Loucy (cell line): Measurements from ENCODE around the gene NR3C2.

Experiments
- H2AFZ ChIP-seq: fragments of 200-600 bp; sonication (generic); 2 replicates; pipeline ENCODE4 v1.6.0; 2016; ENCODE audit warnings: antibody characterized with exemption, mild to moderate bottlenecking, low read length, moderate library complexity
- H3F3A ChIP-seq: fragments of 200-600 bp; 2 replicates; pipeline ENCODE4 v1.6.0; 2016; ENCODE audit warnings: antibody characterized with exemption, low read depth, mild to moderate bottlenecking
- H3K27me3 ChIP-seq: fragments of 200-600 bp; sonication (generic); 2 replicates; pipeline ENCODE4 v1.6.1; 2014; ENCODE audit warnings: low read length, mild to moderate bottlenecking; ENCODE audit not compliant: insufficient read depth, poor library complexity, severe bottlenecking
- H3K36me3 ChIP-seq: fragments of 200-600 bp; sonication (generic); 2 replicates; pipeline ENCODE4 v1.6.1; 2016; ENCODE audit warnings: low read length; ENCODE audit not compliant: insufficient read depth
- H3K4me1 ChIP-seq: fragments of 200-600 bp; sonication (generic); 2 replicates; pipeline ENCODE4 v1.5.1; 2014; ENCODE audit warnings: low read length, mild to moderate bottlenecking; ENCODE audit not compliant: insufficient read depth, poor library complexity, severe bottlenecking
- H3K4me2 ChIP-seq: fragments of 200-600 bp; sonication (generic); 2 replicates; pipeline ENCODE4 v1.6.0; 2014; ENCODE audit warnings: antibody characterized with exemption, low read length, low read depth, mild to moderate bottlenecking; ENCODE audit not compliant: poor library complexity, severe bottlenecking
- H3K4me3 ChIP-seq: fragments of 200-600 bp; sonication (generic); 2 replicates; pipeline ENCODE4 v1.5.1; 2014; ENCODE audit warnings: low read length, mild to moderate bottlenecking, mixed read lengths; ENCODE audit not compliant: poor library complexity, severe bottlenecking
- H3K79me2 ChIP-seq: fragments of 200-600 bp; sonication (generic); 2 replicates; pipeline ENCODE4 v1.6.1; 2014; ENCODE audit warnings: low read length; ENCODE audit not compliant: insufficient read depth
- H3K9ac ChIP-seq: fragments of 200-600 bp; sonication (generic); 2 replicates; pipeline ENCODE4 v1.6.0; 2014; ENCODE audit warnings: mild to moderate bottlenecking, low read depth, low read length, moderate library complexity; ENCODE audit not compliant: poor library complexity, severe bottlenecking
- H3K9me2 ChIP-seq: fragments of 200-600 bp; sonication (generic); replicated peaks from 2 replicates; pipeline ENCODE4 v1.6.1; 2016; ENCODE audit warnings: low read depth, low read length, mixed read lengths
- H3K9me3 ChIP-seq: fragments of 200-600 bp; sonication (generic); 2 replicates; pipeline ENCODE4 v1.6.1; 2014; ENCODE audit warnings: mild to moderate bottlenecking, antibody characterized with exemption, low read length, low read depth; ENCODE audit not compliant: insufficient read depth
- H4K20me1 ChIP-seq: fragments of 200-600 bp; sonication (generic); 2 replicates; pipeline ENCODE4 v1.6.0; 2014; ENCODE audit warnings: antibody characterized with exemption, low read length, mild to moderate bottlenecking; ENCODE audit not compliant: insufficient read depth, poor library complexity, severe bottlenecking
- CTCF ChIP-seq: fragments of 200-600 bp; sonication (generic); conservative IDR thresholded peaks from 2 replicates; pipeline ENCODE4 v1.5.1; 2014; ENCODE audit warnings: mild to moderate bottlenecking, antibody characterized with exemption, low read length
- EZH2phosphoT487 ChIP-seq: fragments of 200-600 bp; IDR thresholded peaks from 2 replicates; pipeline ENCODE4 v1.6.1; 2018; ENCODE audit warnings: antibody characterized with exemption, mild to moderate bottlenecking, moderate library complexity, borderline replicate concordance

The NR3C2 gene

GRCh38 chr4:148161601-148162000 lies 280.6 kb downstream of the NR3C2 start:
- no peaks in the 10 kb centered on the region for H3K79me2 ChIP-seq
- no peak overlapping the region for H3K4me3 ChIP-seq
- no peaks in the 10 kb centered on the region for H3F3A ChIP-seq
- no peaks in the 10 kb centered on the region for H3K27me3 ChIP-seq
- no peak overlapping the region for H3K4me2 ChIP-seq
- no peaks in the 10 kb centered on the region for H3K36me3 ChIP-seq
- no peaks in the 10 kb centered on the region for H3K9me2 ChIP-seq
- no peaks in the 10 kb centered on the region for H3K4me1 ChIP-seq
- H3K9me3 ChIP-seq, result no peaks in the 10 kb centered on the region
- H3K9ac ChIP-seq, result no peak overlapping the region
- TF ChIP-seq CTCF (no peak), EZH2phosphoT487 (no peak)
- no peaks in the 10 kb centered on the region for H4K20me1 ChIP-seq
- H2AFZ ChIP-seq, result no peak overlapping the region

GRCh38 chr4:148159793-148160192 lies 282.4 kb downstream of the NR3C2 start:
- no peaks in the 10 kb centered on the region for H3F3A ChIP-seq
- no peak overlapping the region for H2AFZ ChIP-seq
- no peak overlapping the region for H3K9ac ChIP-seq
- no peaks in the 10 kb centered on the region for H4K20me1 ChIP-seq
- H3K4me3 ChIP-seq, result no peak overlapping the region
- H3K9me3 ChIP-seq, result no peaks in the 10 kb centered on the region
- H3K9me2 ChIP-seq, result no peaks in the 10 kb centered on the region
- no peak overlapping the region for H3K4me2 ChIP-seq
- TF ChIP-seq CTCF (no peak), EZH2phosphoT487 (no peak)
- no peaks in the 10 kb centered on the region for H3K36me3 ChIP-seq
- H3K4me1 ChIP-seq, result no peaks in the 10 kb centered on the region
- no peaks in the 10 kb centered on the region for H3K27me3 ChIP-seq
- H3K79me2 ChIP-seq, result no peaks in the 10 kb centered on the region

- H3K79me2 ChIP-seq, result no peaks in the 10 kb centered on the region
- H3K27me3 ChIP-seq, result no peaks in the 10 kb centered on the region
- no peak overlapping the region for H2AFZ ChIP-seq
- H3K9me2 ChIP-seq, result no peaks in the 10 kb centered on the region
- no peaks in the 10 kb centered on the region for H4K20me1 ChIP-seq
- no peak overlapping the region for H3K4me2 ChIP-seq
- H3K4me1 ChIP-seq, result no peaks in the 10 kb centered on the region
- TF ChIP-seq CTCF (no peak), EZH2phosphoT487 (no peak)
- no peaks in the 10 kb centered on the region for H3K36me3 ChIP-seq
- H3F3A ChIP-seq, result no peaks in the 10 kb centered on the region
- H3K4me3 ChIP-seq, result no peak overlapping the region
- no peaks in the 10 kb centered on the region for H3K9me3 ChIP-seq
- H3K9ac ChIP-seq, result no peak overlapping the region
Observed at GRCh38 chr4:148154769-148155168, 287.4 kb downstream of the NR3C2 start.
